HL-60 (cell line): Measurements from ENCODE around the gene DENND1C.

Source experiments
- DNase-seq, 2 experiments: peaks; one replicate each; pipeline ENCODE4 v3.0.0-alpha.2; 2010 to 2020; ENCODE audit warnings: low read depth in 1 of 2, low spot score in 1 of 2
- H3K27ac ChIP-seq: fragments of 250-450 bp; sonication (Bioruptor Pico); replicated peaks from 2 replicates; pipeline ENCODE4 v1.5.1; 2020; ENCODE audit warnings: mild to moderate bottlenecking, moderate library complexity
- H3K27me3 ChIP-seq: fragments of 250-450 bp; sonication (Bioruptor Pico); 2 replicates; pipeline ENCODE4 v1.5.1; 2021; ENCODE audit warnings: mild to moderate bottlenecking, moderate library complexity; ENCODE audit not compliant: insufficient read depth, poor library complexity, severe bottlenecking
- H3K4me3 ChIP-seq: replicated peaks from 2 replicates; pipeline ENCODE4 v1.5.1; 2011; ENCODE audit warnings: mild to moderate bottlenecking, control low read depth, low read length; ENCODE audit not compliant: insufficient read depth
- GABPA ChIP-seq: IDR thresholded peaks from 2 replicates; pipeline ENCODE4 v1.6.1; 2012; ENCODE audit warnings: low read depth
- POLR2AphosphoS5 ChIP-seq: IDR thresholded peaks from 2 replicates; pipeline ENCODE4 v1.6.1; 2012; ENCODE audit warnings: low read depth
- SPI1 ChIP-seq: IDR thresholded peaks from 2 replicates; pipeline ENCODE4 v1.6.1; 2012; ENCODE audit warnings: low read depth, mild to moderate bottlenecking, borderline replicate concordance
- TF ChIP-seq, protein P1 (sequence below): IDR thresholded peaks from 2 replicates; pipeline ENCODE4 v1.6.1; 2012; ENCODE audit warnings: low read depth; ENCODE audit not compliant: insufficient replicate concordance
- TF ChIP-seq, protein P2 (sequence below): IDR thresholded peaks from one replicate; pipeline ENCODE4 v1.5.1; 2011; ENCODE audit warnings: low read length, control low read depth, inconsistent platforms; ENCODE audit not compliant: insufficient read depth

DENND1C gene

DNA sequence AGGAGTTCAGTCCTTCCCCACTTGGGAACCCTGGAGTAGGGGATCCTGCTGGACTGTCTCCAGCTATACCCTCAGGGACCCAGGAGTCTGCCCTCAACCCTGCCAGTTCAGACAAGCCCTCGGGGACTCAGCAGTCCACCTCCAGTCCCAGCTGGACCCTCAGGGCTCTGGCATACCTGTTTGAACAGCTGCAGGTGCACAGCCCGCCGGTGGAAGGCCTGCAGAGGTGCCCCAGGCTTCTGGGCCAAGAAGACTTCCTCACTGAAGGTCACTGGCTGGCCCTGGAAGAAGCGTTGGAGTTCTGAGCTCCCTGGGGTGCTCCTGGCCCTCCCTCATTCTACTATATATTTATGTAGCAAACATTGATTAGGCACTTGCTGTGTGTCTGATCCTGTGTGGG lies 8.9 kb downstream of the DENND1C start:
- Histone ChIP-seq H3K4me3 (no peak overlapping the region), H3K27me3 (no peaks in the 10 kb centered on the region), H3K27ac (no peak overlapping the region)
- DNase-seq: no peak
- TF ChIP-seq GABPA (no peak), POLR2AphosphoS5 (no peak), SPI1 (no peak)
- TF ChIP-seq, protein P1, sequence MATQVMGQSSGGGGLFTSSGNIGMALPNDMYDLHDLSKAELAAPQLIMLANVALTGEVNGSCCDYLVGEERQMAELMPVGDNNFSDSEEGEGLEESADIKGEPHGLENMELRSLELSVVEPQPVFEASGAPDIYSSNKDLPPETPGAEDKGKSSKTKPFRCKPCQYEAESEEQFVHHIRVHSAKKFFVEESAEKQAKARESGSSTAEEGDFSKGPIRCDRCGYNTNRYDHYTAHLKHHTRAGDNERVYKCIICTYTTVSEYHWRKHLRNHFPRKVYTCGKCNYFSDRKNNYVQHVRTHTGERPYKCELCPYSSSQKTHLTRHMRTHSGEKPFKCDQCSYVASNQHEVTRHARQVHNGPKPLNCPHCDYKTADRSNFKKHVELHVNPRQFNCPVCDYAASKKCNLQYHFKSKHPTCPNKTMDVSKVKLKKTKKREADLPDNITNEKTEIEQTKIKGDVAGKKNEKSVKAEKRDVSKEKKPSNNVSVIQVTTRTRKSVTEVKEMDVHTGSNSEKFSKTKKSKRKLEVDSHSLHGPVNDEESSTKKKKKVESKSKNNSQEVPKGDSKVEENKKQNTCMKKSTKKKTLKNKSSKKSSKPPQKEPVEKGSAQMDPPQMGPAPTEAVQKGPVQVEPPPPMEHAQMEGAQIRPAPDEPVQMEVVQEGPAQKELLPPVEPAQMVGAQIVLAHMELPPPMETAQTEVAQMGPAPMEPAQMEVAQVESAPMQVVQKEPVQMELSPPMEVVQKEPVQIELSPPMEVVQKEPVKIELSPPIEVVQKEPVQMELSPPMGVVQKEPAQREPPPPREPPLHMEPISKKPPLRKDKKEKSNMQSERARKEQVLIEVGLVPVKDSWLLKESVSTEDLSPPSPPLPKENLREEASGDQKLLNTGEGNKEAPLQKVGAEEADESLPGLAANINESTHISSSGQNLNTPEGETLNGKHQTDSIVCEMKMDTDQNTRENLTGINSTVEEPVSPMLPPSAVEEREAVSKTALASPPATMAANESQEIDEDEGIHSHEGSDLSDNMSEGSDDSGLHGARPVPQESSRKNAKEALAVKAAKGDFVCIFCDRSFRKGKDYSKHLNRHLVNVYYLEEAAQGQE: no peak
- TF ChIP-seq, protein P2, sequence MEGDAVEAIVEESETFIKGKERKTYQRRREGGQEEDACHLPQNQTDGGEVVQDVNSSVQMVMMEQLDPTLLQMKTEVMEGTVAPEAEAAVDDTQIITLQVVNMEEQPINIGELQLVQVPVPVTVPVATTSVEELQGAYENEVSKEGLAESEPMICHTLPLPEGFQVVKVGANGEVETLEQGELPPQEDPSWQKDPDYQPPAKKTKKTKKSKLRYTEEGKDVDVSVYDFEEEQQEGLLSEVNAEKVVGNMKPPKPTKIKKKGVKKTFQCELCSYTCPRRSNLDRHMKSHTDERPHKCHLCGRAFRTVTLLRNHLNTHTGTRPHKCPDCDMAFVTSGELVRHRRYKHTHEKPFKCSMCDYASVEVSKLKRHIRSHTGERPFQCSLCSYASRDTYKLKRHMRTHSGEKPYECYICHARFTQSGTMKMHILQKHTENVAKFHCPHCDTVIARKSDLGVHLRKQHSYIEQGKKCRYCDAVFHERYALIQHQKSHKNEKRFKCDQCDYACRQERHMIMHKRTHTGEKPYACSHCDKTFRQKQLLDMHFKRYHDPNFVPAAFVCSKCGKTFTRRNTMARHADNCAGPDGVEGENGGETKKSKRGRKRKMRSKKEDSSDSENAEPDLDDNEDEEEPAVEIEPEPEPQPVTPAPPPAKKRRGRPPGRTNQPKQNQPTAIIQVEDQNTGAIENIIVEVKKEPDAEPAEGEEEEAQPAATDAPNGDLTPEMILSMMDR: no peak

DNA sequence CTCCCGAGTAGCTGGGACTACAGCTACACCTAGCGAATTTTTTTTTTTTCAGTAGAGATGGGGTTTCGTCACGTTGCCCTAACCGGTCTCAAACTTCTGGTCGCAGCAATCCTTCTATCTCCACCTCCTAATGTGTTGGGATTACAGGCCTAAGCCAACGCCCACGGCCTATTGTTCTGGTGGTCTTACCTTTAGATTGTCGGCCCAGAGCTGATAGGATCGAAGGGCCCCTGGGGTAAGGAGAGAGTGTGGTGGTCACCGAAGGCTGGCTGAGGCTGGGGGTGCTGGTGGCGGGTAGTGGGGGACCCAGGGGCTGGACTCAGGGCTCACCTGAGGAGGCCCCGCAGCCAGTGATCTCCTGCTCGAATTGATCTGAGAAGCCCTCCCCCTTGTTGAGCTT lies 10.5 kb downstream of the DENND1C start:
- Histone ChIP-seq H3K27ac (no peak overlapping the region), H3K4me3 (no peak overlapping the region), H3K27me3 (no peaks in the 10 kb centered on the region)
- TF ChIP-seq, protein P2: no peak
- TF ChIP-seq POLR2AphosphoS5 (no peak), GABPA (no peak), SPI1 (no peak)
- TF ChIP-seq, protein P1: no peak
- DNase-seq: no peak

- TF ChIP-seq, protein P2: no peak
- TF ChIP-seq POLR2AphosphoS5 (no peak), SPI1 (no peak), GABPA (no peak)
- TF ChIP-seq, protein P1: no peak
- no peak overlapping the region for H3K27ac ChIP-seq
- no peak for DNase-seq
- H3K27me3 ChIP-seq: no peaks in the 10 kb centered on the region
- H3K4me3 ChIP-seq: no peak overlapping the region
Observed at GRCh38 chr19:6470173-6470572, 11.4 kb downstream of the DENND1C start.
